Suppressor macrophage treated with lipopolysaccharide for 4 hours (primary cell): Measurements from ENCODE around the gene LAMA4.

Experiments used
- DNase-seq: peaks from one replicate; pipeline ENCODE4 v3.0.0-alpha.2; 2020

LAMA4 gene

DNA sequence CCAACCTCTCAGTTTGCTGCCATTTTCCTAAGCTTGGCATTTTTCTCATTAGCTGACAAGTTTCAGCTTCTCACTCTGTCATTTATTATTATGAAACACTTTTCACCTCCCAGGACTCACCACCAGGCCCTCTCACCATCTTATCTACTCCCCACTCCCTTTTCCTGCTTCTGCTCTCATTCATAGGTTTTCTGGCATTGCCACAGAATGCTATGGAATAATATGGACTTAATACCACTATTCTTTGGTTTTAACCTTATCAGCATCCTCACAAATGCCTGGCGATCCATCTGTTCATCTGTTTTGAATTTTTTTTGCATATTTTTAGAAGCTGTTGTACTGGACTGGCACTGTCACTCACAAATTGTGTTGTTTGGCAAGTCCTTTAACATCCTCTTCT is 16.4 kb upstream of the LAMA4 start:
- no peak for DNase-seq

DNA sequence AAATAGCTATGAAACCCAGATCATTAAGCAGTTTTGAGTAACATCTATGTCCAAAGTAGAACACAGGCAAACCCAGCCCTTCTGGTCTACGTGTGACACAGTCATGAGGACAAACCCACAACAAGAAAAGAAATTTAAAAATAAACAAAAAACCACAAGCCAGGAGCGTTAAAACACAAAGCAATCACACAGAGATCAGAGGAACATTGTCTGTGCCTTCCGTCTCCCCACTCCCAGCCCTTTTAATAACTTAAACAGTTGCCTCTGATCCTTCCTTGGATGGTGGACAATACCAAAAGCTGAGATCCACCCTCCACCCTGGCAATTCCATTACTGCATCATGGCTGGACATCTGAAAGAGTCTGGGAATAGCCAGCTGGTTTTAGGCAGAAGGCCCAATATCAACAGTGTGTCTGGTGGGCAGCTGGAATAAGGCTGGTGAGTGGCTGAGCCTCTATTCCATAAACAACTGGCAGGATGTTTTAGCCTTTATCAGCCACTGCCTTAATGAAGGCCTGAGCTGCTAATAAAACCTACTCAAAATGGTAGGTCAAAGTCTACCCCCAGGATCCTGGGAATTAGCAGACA is 15.7 kb upstream of the LAMA4 start:
- no peak for DNase-seq

DNA sequence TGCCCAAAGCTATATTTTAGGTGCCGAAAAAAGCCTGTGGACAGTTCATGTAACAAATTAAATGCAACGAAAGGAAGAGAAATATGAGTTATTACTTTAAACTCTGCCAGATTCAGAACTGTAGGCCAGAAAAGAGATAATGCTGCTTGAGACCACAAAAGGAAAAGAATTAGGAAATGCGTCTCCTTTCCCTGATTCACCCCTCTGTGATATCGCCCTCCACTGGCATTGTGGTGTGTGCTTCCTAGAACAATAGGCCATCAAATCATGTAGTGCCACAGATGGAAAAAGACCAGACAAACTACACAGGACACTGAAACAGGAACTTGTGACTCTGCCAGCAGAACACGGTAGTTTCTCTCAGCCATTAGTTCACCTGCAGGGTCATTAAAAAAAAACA is 14.7 kb upstream of the LAMA4 start:
- no peak for DNase-seq

DNA sequence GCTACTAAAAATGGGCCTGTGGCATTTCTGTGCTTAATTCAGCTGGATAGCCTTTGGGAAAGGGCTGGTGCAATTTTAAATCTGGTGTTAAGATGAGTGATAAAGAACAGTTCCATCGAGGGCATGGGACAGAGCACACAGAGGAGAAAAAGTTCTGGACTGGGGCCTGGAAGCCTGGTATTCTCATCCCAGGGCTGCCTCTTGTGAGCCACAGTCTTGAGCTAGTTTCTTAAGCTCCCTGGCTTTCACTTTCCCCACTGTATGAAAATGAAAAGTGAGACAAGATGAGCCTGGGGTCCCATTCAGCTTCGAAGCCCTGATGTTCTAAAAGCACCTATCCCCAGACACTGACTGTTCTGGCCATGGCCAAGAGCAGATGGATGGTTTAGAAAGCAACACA is 14.3 kb upstream of the LAMA4 start:
- DNase-seq, result no peak

DNA sequence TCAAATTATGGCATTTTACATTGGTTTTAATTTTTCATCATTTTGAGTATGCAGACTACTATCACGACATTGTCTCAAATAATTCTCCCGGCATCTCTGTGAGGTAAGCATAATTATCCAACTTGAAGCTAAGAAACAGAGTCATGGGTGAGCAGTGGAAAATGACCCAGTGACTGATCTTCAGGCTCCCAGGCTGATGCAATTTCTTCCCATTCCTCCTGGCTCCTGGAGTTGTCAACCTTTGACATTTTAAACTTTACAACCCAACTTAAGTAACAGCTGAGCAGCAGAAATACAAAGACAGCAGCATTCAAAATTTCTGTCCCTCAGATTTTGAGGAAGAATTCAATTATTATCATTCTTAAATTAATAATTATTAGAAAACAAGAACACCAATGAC is 13.7 kb upstream of the LAMA4 start:
- DNase-seq, result no peak

DNA sequence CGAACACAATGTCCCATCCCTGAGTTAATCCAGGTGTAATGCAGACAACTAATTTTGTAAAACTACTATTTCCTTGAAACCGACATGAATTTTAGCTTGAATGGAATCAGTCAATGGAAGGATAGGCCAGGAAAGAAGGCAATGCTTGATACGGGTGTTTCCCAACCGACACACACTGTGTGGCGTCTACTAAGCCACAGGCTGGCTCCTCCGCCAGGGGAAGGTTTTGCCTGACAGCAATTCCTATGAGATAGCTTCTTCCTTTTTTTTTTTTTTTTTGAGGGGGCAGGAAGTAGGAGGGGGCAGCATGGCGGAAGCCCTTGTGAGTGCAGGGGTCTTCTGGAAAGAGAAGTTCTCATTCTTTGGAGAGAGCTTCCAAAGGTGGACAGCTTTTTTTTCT is 12.0 kb upstream of the LAMA4 start:
- no peak for DNase-seq

DNA sequence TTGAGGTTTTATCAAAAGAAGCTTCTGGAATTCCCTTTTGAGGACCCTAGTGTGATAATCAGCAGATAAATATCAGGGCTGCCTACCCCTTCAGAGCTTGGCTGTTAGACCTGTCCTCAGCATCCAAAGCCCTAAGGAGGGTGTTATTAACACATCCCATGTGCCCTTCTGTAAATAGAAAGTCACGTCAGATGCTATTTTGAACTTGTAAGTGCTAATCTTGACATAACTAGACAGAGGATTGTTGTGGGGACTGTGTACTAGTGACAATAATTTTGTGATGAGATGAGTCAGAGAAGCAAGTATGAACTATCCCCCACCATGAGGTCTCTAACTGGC is 4.9 kb upstream of the LAMA4 start:
- DNase-seq, result no peak

DNA sequence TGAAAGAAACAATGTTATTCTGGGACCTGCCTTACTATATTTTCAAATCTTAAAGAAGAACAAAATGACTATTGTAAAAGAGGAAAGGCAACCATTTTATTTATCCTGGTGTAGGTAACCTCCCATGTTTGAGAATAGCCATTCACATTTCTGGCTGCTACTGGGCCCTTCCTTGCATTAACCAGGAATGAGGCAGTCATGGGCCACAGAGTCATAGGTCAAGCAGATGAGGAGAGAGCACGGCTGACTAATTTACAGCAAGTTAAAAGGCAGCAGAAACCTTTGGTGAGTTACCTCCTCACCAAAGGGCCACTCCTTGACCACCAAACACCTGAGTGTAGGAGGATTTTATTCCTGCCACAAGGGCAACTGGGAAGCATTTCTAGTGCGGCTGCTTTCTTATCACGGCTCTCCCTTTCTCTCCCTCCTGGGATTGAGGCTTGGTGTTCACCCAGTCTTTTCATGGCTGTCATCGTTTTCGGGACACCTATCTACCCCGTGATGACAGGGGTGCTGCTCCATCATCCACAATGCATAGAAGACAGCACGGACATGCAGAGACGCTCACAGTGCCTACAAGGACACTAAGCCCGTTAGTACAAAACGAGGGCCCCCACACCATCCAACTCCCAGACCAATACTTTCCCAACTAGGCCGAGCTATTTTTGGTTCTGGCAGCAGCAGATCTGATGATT is 4.4 kb upstream of the LAMA4 start:
- no peak for DNase-seq

DNA sequence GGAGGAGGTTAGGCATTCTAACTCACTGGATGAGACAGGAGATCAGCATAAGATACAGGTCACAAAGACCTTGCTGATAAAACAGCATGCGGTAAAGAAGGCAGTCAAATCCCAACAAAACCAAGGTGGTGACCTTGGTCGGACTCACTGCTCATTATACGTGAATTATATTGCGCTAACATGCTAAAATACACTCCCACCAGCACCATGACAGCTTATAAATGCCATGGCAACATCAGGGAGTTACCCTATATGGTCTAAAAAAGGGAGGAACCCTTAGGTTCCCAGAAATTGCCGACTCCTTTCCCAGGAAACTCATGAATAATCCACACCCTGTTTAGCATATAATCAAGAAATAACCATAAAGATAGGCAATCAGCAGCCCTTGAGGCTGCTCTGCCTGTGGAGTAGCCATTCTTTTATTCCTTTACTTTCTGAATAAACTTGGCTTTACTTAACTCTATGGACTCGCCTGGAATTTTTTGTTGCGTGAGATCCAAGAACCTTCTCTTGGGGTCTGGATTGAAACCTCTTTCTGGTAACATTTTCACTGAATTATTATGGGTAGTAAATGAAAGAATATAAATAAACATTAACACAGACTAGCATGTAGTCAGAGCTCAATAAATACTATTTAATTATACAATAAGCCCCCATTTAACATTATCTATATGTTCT is 3.0 kb upstream of the LAMA4 start:
- DNase-seq, result no peak

DNA sequence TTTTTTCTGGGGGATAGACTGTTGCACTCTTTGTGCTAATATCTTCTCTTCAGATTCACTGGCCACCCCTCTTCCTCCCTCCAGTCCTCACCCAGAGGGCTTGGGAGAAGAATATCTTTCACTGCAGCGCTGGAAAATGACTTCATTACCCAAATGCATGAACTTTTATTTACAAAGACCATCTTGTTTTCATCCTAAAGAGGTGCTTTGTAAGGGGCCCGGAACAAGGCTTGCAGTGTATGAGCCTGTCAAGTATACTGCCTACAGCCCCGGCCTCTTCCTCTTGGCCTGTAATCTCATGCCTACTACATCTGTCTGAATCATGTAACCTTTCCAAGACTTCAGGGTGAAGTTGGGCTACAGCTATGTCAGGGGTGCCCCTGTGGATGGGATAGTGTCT is 554 bp upstream of the LAMA4 start:
- no peak for DNase-seq

DNA sequence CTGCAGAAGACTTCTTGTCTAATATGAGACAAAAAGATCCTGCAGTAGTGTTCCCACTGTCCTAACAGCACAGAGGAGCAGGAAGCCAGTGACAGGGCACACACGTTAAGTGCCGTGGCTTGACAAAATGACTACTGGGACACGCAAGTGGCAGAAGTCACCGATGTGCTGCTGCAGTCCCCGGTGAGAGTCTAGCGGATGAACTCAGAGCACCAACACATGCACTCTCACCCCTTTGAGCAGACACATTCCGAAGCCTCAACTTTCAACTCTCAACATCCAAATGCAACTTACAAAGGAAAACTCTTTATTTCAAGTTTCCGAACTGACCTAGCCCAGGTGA is 898 bp downstream of the LAMA4 start:
- DNase-seq, result no peak

DNA sequence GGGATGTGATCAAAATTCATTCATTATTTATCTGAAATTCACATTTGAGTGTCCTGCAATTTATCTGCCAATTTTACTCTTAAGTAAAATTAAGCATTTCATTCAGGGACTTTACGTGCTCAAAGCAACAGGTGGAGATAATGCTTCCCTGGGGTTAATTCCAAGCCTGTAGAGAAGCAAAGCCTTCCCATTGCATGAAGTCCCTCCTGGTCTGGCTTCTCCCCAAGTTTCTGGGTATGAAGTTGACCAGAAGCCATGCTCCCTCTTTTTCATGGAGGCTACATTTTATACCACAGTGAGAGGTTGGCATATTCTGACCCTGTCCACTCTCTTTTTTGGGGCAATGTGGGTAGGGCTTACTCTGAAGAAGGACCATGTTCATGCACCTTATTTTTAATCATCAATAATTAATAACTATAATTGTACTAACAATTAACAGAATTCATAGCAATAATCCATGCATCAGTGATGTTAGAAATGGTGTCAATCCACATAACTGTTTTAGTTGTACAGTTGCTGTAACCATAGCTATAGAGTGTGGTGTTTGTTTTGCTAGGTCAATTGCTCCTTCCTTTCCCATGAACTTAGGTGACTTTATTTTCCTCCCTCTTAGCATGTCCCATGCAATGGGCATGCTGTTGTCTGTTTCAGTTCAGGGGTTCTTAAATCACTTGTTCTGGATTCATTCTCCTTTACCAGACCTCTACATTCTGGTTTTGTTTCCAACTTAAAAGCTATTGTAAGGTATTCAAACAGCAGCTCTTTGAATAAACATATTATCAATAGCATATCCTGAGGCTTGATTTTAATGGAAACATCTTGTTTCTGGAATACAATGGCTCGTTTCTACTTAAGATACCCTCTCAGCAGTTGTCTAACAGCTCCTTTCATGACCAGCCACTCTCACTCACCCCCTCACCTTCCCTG is 1.5 kb downstream of the LAMA4 start:
- DNase-seq, result no peak

DNA sequence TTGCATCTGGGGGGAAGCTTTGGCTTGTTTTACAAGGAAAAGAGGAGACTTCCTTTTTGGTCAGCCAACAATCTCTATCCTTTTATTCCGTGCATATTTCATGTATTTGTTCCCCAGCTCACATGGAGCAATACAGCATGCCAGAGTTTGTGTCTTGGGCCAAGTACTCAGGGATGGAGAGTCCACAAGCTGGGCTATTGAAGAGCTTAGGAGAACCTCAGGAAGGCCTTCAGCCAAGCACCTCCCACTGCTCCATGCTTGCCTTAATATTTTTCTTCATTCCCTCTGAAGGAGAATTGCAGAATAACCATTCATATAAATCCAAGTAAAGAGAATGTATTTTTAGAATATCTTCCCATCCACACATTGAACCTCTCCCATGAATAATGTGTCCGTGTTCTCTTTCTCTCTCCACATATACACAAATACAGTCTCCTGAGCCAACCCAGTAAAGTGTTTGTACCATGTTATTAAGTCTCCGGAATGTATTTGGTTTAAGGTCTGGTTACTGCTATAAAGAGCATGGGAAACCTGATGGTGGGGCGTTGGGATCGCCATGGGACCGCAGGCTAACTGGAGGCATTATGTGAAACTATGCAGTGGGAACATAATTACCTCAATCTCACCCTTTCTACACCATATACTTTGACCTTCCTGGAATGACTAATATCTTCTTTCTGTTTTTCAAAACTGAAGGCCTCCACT is 3.0 kb downstream of the LAMA4 start:
- no peak for DNase-seq

DNA sequence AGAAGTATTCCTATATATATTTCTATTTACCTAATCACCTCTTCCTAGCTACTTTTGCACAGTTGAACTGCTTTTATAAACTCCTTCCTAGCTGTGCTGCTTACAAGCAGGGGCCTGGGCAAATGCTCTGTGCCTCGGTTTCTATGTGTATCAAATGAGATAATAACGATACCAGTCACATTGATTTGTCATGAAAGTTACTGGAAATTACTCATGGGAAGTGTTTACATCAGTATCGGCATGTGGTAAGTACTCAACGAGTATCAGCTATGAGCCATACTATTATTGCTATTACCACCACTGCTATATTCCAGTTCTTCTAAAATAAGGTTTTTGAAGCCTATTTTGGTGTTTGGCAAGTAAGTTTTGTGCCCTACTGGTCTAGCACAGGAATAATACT is 4.9 kb downstream of the LAMA4 start:
- DNase-seq, result no peak

DNA sequence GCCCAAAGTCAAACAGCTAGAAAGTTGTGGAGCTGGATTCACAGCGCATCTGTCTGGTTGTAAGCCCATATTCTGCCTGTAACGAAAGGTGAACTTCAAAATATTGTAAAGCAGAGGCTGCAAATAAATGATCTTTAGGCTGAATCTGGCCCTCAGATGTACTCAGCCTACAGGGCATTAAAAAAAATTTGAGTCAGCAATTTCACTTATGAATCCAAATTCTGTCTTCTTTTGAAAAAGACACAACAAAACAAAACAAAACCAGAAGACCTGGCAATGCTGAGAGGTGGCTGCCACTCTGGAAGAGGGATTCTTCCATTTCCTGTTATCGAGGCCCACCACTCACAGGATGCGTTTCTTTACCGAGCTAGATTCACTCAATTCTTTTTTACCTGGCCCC is 7.1 kb downstream of the LAMA4 start:
- DNase-seq, result no peak

DNA sequence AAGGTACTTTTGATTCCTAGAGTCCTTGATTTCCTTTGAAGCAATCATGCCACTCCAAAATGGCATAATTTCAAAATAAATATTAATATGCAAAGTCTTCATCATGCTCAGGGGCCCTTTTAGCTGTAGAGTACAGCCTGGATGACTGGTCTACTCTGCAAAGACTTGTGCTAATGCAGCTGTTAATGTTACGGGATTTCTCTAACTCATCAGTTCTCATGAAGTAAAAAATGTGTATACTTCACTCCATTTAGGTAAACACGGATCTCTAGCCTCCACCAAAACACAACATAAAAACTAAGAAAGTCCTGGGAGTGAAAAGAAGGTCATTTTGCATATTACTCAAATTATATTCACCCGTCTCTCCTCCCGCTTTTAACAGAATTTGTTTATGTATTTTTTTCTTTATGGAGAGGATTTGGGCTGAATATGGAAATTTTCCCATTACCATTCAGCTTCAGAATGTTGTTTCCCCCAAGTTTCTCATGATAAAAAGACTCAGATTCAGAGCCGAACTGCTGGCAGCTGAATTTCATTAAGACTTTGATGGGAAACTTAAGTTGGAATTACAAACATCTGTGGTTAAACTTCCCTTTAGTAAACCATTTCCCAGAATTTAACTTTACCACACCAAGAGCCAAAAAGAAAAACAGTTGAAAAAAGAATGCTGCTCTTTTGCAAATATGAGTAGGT is 8.7 kb downstream of the LAMA4 start:
- DNase-seq, result no peak

DNA sequence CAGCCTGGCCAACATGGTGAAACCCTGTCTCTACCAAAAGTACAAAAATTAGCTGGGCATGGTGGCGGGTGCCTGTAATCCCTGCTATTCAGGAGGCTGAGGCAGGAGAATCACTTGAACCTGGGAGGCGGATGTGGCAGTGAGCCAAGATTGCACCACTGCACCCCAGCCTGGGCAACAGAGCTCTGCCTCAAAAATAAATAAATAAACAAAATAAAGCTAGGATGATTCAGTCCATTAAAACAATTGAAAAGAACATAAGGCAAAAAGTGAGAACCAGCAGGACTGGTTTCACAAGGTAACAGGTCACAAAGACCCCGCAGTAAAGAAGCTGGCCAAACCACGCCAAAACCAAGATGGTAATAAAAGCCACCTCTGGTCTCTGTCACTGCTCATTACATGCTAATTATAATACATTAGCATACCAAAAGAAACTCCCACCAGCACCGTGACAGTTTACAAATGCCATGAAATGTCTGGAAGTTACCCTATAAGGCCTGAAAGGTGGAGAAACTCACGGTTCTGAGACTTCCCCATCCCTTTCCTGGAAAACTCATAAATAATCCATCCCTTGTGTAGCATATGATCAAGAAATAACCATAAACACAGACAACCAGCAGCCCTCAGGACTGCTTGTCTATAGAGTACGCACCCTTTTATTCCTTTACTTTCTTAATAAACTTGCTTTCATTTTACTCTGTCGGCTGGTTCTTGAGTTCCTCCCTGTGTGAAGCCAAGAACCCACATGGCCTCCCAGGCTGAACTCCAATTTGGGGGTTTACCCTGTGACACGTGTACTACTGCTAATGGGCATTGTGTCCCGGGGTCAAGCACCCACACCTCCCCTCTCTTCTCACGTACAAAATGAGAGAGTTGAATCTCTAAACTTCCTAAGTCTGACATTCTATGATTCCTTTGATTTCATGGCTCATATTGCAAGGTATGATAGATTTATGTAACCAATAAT is 10.2 kb downstream of the LAMA4 start:
- no peak for DNase-seq

DNA sequence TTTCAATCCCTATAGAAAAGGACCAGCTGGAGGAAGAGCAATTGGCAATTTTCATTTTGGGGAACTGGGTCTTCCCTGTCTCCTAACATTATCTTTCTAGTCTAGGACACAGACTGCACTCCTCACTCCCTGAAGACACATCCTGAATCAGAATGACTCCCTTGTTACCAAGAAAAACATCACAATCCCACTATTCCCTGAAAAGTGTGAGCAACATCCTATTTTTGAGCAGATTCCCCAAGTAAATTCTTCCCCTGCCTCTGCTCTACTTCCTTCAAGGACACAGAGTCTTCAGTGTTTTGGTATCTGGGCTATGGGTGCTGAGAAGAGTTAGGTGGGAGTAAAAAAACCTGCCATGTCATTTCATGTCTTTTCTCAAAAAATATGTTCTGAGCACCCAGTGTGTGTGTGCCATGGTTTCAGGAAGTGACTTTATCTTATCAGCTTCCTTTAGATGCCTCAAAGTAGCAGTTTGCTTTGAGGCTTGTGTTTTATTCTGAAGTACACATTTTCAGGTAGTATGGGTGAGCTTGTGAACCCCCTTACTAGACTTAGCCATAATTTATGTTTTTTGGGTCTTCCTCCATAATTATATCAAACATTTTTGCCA is 12.4 kb downstream of the LAMA4 start:
- no peak for DNase-seq

DNA sequence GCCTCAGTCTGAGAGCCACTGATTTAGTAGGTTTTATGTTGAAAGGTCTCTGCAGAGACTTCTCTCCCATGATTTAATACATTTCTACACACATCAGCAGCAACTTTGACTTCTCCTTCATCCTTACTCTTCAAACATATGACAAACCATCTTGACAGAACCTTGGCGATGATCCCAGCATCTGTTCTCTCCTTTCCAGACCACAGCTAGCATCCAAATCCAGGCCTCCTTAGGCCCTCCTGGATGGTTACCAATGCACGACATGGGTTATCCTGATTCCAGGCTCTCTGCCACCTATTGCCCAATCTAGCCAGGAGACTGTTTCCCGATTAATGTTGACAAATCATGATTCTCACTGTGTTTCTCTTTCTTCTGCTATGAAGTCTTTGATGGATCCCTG is 16.8 kb downstream of the LAMA4 start:
- no peak for DNase-seq

DNA sequence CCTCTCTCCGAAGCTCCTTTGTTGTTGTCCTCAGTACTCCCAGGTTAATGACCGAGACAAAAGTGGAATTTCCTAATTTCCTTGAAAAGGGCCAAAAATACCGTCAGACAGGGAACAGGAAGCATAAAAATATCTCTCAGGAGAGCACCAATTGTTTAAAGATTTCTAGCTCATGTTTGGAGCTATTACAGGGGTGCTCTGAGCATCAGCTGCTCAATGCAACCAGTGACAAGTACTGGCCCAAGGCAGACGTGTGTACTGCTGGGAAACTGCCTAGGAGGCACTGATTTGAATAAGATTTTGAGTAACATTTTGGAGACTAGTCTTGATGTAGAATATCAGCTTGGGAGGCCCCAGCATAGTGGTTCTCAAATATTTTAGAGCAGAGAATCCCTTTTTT is 17.3 kb downstream of the LAMA4 start:
- no peak for DNase-seq

DNA sequence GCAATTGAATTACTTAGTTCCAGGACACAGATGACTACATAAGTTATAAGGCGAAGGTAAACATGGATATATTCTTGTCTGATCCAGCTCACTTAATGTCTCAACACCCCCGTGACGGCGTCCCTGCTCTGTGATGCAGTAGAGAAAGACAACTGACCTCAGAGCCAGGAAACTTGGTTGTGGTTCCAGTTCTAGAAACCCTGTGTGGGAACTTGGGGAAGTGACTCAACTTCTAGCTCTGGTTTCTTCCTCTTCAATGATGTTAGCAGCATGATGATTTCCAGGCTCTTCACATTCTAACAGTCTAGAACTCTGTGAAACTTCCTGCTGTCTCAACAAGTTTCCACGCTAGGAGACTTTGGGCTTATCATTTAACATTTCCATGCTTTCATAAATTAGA is 18.4 kb downstream of the LAMA4 start:
- peak; percentile 91 for DNase-seq
